Measurements from ENCODE around the gene STAP2.

DNA sequence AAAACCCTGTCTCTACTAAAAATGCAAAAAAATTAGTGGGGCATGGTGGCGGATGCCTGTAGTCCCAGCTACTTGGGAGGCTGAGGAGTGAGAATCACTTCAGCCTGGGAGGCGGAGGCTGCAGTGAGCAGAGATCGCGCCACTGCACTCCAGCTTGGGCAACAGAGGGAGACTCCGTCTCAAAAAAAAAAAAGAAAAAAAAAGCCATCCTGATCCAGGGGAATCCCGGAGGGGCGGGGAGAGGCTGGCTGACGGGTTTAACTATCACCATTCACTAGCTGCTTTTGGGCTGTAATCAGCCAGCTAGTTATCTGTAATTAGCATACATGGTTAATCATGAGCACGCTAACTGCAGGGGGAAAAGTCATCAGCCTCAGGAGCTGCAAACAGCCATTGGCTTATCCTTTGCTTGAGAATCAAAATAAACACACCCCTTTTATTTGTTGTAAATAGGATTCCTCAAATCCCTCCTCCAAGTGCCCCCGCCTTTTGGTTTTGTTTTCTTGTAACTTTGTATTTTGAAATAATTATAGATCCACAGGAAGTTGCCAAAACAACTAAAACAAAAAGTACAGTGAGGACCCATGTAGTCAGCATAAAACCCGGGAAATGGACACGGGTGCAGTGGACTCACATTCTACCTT, 24.7 kb downstream of the STAP2 start:
- TF ChIP-seq, protein P1, sequence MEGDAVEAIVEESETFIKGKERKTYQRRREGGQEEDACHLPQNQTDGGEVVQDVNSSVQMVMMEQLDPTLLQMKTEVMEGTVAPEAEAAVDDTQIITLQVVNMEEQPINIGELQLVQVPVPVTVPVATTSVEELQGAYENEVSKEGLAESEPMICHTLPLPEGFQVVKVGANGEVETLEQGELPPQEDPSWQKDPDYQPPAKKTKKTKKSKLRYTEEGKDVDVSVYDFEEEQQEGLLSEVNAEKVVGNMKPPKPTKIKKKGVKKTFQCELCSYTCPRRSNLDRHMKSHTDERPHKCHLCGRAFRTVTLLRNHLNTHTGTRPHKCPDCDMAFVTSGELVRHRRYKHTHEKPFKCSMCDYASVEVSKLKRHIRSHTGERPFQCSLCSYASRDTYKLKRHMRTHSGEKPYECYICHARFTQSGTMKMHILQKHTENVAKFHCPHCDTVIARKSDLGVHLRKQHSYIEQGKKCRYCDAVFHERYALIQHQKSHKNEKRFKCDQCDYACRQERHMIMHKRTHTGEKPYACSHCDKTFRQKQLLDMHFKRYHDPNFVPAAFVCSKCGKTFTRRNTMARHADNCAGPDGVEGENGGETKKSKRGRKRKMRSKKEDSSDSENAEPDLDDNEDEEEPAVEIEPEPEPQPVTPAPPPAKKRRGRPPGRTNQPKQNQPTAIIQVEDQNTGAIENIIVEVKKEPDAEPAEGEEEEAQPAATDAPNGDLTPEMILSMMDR (IDR thresholded peaks at IDR 0.05; ENCODE audit: low read length), result no peak
- no peak for TF ChIP-seq EZH2 (IDR thresholded peaks at IDR 0.05; ENCODE audit: borderline replicate concordance, low read length)
